NT2/D1 (cell line): ENCODE data around the gene RBX1.

Experiments
- DNase-seq: peaks from one replicate; pipeline ENCODE4 v3.0.0-alpha.2; 2011; ENCODE audit warnings: low read depth, low spot score
- H3K27me3 ChIP-seq: 2 replicates; pipeline ENCODE4 v1.6.0; 2011; ENCODE audit warnings: mild to moderate bottlenecking; ENCODE audit not compliant: insufficient read length, insufficient read depth
- H3K36me3 ChIP-seq: 2 replicates; pipeline ENCODE4 v1.6.1; 2011; ENCODE audit warnings: mild to moderate bottlenecking, low read length, mixed read lengths; ENCODE audit not compliant: insufficient read depth, insufficient read length
- H3K4me1 ChIP-seq: 2 replicates; pipeline ENCODE4 v1.5.1; 2011; ENCODE audit not compliant: insufficient read depth, insufficient read length
- H3K4me3 ChIP-seq: 2 replicates; pipeline ENCODE4 v1.5.1; 2011; ENCODE audit warnings: low read depth; ENCODE audit not compliant: insufficient read length
- H3K9ac ChIP-seq: 2 replicates; pipeline ENCODE4 v1.6.0; 2011; ENCODE audit warnings: low read depth; ENCODE audit not compliant: insufficient read length
- H3K9me3 ChIP-seq: 2 replicates; pipeline ENCODE4 v1.5.1; 2011; ENCODE audit warnings: mild to moderate bottlenecking, low read length; ENCODE audit not compliant: insufficient read depth
- SUZ12 ChIP-seq: IDR thresholded peaks from 2 replicates; pipeline ENCODE4 v1.6.1; 2011; ENCODE audit not compliant: insufficient read length, insufficient read depth; ENCODE audit errors: extremely low read depth
- YY1 ChIP-seq: IDR thresholded peaks from 2 replicates; pipeline ENCODE4 v1.6.1; 2011; ENCODE audit not compliant: insufficient read length, insufficient read depth
- ZNF274 ChIP-seq: IDR thresholded peaks from 2 replicates; pipeline ENCODE4 v1.6.1; 2011; ENCODE audit warnings: mild to moderate bottlenecking, low read depth, low read length

Gene RBX1

GRCh38 chr22:40922484-40923303 lies 28.5 kb upstream of the RBX1 start:
- Histone ChIP-seq H3K4me3 (no peak overlapping the region), H3K36me3 (peaks cover 44% of the 10 kb centered on the region)
- no peak for TF ChIP-seq YY1
- TF ChIP-seq SUZ12: no peak
- TF ChIP-seq ZNF274: no peak

GRCh38 chr22:40928657-40929056 lies 22.5 kb upstream of the RBX1 start:
- TF ChIP-seq SUZ12 (no peak), ZNF274 (no peak), YY1 (no peak)
- no peak overlapping the region for H3K9ac ChIP-seq
- H3K4me1 ChIP-seq: no peaks in the 10 kb centered on the region
- H3K4me3 ChIP-seq: no peak overlapping the region
- no peak for DNase-seq
- H3K27me3 ChIP-seq: no peaks in the 10 kb centered on the region
- no peaks in the 10 kb centered on the region for H3K9me3 ChIP-seq
- peaks cover 26% of the 10 kb centered on the region for H3K36me3 ChIP-seq

More at GRCh38 chr22:40922484-40923303, 28.5 kb upstream of the RBX1 start:
- no peaks in the 10 kb centered on the region for H3K27me3 ChIP-seq
- no peak overlapping the region for H3K9ac ChIP-seq
- peak; percentile 15 for DNase-seq
- no peaks in the 10 kb centered on the region for H3K9me3 ChIP-seq
- no peaks in the 10 kb centered on the region for H3K4me1 ChIP-seq

GRCh38 chr22:40932396-40932795 lies 18.8 kb upstream of the RBX1 start:
- no peak for DNase-seq
- Histone ChIP-seq H3K36me3 (peaks cover 8% of the 10 kb centered on the region), H3K27me3 (no peaks in the 10 kb centered on the region)

GRCh38 chr22:40939202-40939601 lies 12.0 kb upstream of the RBX1 start:
- TF ChIP-seq YY1: no peak
- TF ChIP-seq ZNF274: no peak
- TF ChIP-seq SUZ12: no peak
- H3K27me3 ChIP-seq: no peaks in the 10 kb centered on the region
- no peaks in the 10 kb centered on the region for H3K36me3 ChIP-seq
- H3K9me3 ChIP-seq: no peaks in the 10 kb centered on the region
- no peaks in the 10 kb centered on the region for H3K4me1 ChIP-seq
- H3K4me3 ChIP-seq: no peak overlapping the region
- DNase-seq: no peak
- no peak overlapping the region for H3K9ac ChIP-seq

More at GRCh38 chr22:40932396-40932795, 18.8 kb upstream of the RBX1 start:
- H3K4me3 ChIP-seq: no peak overlapping the region
- H3K4me1 ChIP-seq: no peaks in the 10 kb centered on the region
- H3K9ac ChIP-seq: no peak overlapping the region
- no peaks in the 10 kb centered on the region for H3K9me3 ChIP-seq
- no peak for TF ChIP-seq SUZ12
- no peak for TF ChIP-seq YY1
- no peak for TF ChIP-seq ZNF274

- Histone ChIP-seq H3K4me3 (peak overlapping the region; percentile 89), H3K9ac (peak overlapping the region; percentile 95), H3K27me3 (no peaks in the 10 kb centered on the region), H3K4me1 (no peaks in the 10 kb centered on the region), H3K36me3 (peaks cover 27% of the 10 kb centered on the region), H3K9me3 (no peaks in the 10 kb centered on the region)
- TF ChIP-seq YY1: no peak
- no peak for TF ChIP-seq ZNF274
- no peak for TF ChIP-seq SUZ12
- no peak for DNase-seq
Observed at GRCh38 chr22:40951795-40952605, 822 bp downstream of the RBX1 start.

- Histone ChIP-seq H3K4me1 (no peaks in the 10 kb centered on the region), H3K27me3 (no peaks in the 10 kb centered on the region), H3K4me3 (no peak overlapping the region), H3K9ac (peak overlapping the region; percentile 10), H3K9me3 (no peaks in the 10 kb centered on the region), H3K36me3 (peaks cover 29% of the 10 kb centered on the region)
- TF ChIP-seq ZNF274: no peak
- TF ChIP-seq YY1: no peak
- TF ChIP-seq SUZ12: no peak
- no peak for DNase-seq
Observed at GRCh38 chr22:40953471-40953870, 2.3 kb downstream of the RBX1 start.

GRCh38 chr22:40954113-40954512 lies 2.9 kb downstream of the RBX1 start:
- TF ChIP-seq SUZ12 (no peak), YY1 (no peak), ZNF274 (no peak)
- Histone ChIP-seq H3K9ac (no peak overlapping the region), H3K4me3 (no peak overlapping the region), H3K27me3 (no peaks in the 10 kb centered on the region), H3K4me1 (no peaks in the 10 kb centered on the region), H3K9me3 (no peaks in the 10 kb centered on the region), H3K36me3 (peaks cover 31% of the 10 kb centered on the region)
- DNase-seq: no peak
